Mesenchymal stem cell (in vitro differentiated cells and primary cell): ENCODE results near the gene APPL2.
A peak's percentile ranks its signal among the peaks of the same experiment; 100 is the strongest.

Experiments used
- DNase-seq: peaks from one replicate; pipeline ENCODE4 v3.0.0-alpha.2; 2013
- H2AFZ ChIP-seq: one replicate; pipeline ENCODE4 v1.6.1; 2013; ENCODE audit warnings: low read depth, mild to moderate bottlenecking, control low read depth, inconsistent platforms, low read length, moderate library complexity
- H2AK5ac ChIP-seq: 2 replicates; pipeline ENCODE4 v1.6.1; 2013; ENCODE audit warnings: low read length, moderate library complexity, mild to moderate bottlenecking, inconsistent platforms; ENCODE audit not compliant: severe bottlenecking
- H2BK120ac ChIP-seq: one replicate; pipeline ENCODE4 v1.6.1; 2013; ENCODE audit warnings: low read depth, mild to moderate bottlenecking, inconsistent platforms, low read length, moderate library complexity
- H2BK12ac ChIP-seq, 2 experiments: one replicate each; pipeline ENCODE4 v1.6.1; 2013; ENCODE audit warnings: inconsistent platforms in 2 of 2, low read length in 2 of 2, mild to moderate bottlenecking in 2 of 2, moderate library complexity in 2 of 2, control low read depth in 1 of 2
- H2BK15ac ChIP-seq: one replicate; pipeline ENCODE4 v1.6.1; 2013; ENCODE audit warnings: mild to moderate bottlenecking, low read depth, inconsistent platforms; ENCODE audit not compliant: poor library complexity, severe bottlenecking
- H2BK5ac ChIP-seq: 2 replicates; pipeline ENCODE4 v1.6.1; 2013; ENCODE audit warnings: low read depth, mild to moderate bottlenecking, low read length, control low read depth, inconsistent platforms; ENCODE audit not compliant: poor library complexity, severe bottlenecking
- H3K14ac ChIP-seq, 2 experiments: one replicate each; pipeline ENCODE4 v1.6.1; 2013; ENCODE audit warnings: inconsistent platforms in 2 of 2, low read length in 2 of 2, control low read depth in 1 of 2, mild to moderate bottlenecking in 1 of 2, moderate library complexity in 1 of 2
- H3K18ac ChIP-seq, 2 experiments: one replicate each; pipeline ENCODE4 v1.6.1; 2013; ENCODE audit warnings: inconsistent platforms in 2 of 2, low read length in 2 of 2, control low read depth in 1 of 2, low read depth in 1 of 2, mild to moderate bottlenecking in 1 of 2
- H3K23ac ChIP-seq, 2 experiments: one replicate each; pipeline ENCODE4 v1.6.1; 2013; ENCODE audit warnings: inconsistent platforms in 2 of 2, low read length in 2 of 2, mild to moderate bottlenecking in 2 of 2, moderate library complexity in 2 of 2, control low read depth in 1 of 2
- H3K27ac ChIP-seq: 2 replicates; pipeline ENCODE4 v1.5.1; 2013; ENCODE audit warnings: mild to moderate bottlenecking, moderate library complexity, low read length, control low read depth, inconsistent platforms; ENCODE audit not compliant: poor library complexity, severe bottlenecking
- H3K27me3 ChIP-seq, 2 experiments: 2 replicates each; pipeline versions ENCODE4 v1.6.1 to v1.7.0; 2013; ENCODE audit warnings: low read length in 2 of 2, mild to moderate bottlenecking in 2 of 2, moderate library complexity in 2 of 2, control low read depth in 1 of 2, inconsistent platforms in 1 of 2; ENCODE audit not compliant: control insufficient read depth in 1 of 2, insufficient read depth in 1 of 2
- H3K36me3 ChIP-seq, 2 experiments: 2 replicates each; pipeline versions ENCODE4 v1.6.1 to v1.7.0; 2013; ENCODE audit warnings: low read length in 2 of 2, control low read depth in 1 of 2, inconsistent platforms in 1 of 2, low read depth in 1 of 2, mild to moderate bottlenecking in 1 of 2; ENCODE audit not compliant: insufficient read depth in 2 of 2, control insufficient read depth in 1 of 2
- H3K4ac ChIP-seq, 2 experiments: one replicate each; pipeline ENCODE4 v1.6.1; 2013; ENCODE audit warnings: inconsistent platforms in 2 of 2, low read length in 2 of 2, mild to moderate bottlenecking in 2 of 2, moderate library complexity in 2 of 2, control low read depth in 1 of 2, low read depth in 1 of 2
- H3K4me1 ChIP-seq: 2 replicates; pipeline ENCODE4 v1.6.1; 2013; ENCODE audit warnings: low read depth, low read length, control low read depth; ENCODE audit not compliant: control insufficient read depth, insufficient read depth
- H3K4me2 ChIP-seq: 2 replicates; pipeline ENCODE4 v1.6.1; 2013; ENCODE audit warnings: low read length, mild to moderate bottlenecking, inconsistent platforms; ENCODE audit not compliant: poor library complexity, severe bottlenecking
- H3K4me3 ChIP-seq, 2 experiments: 2 replicates each; pipeline versions ENCODE4 v1.5.1 to v1.7.0; 2013; ENCODE audit warnings: low read length in 2 of 2, mild to moderate bottlenecking in 2 of 2, control low read depth in 1 of 2, low read depth in 1 of 2; ENCODE audit not compliant: insufficient read depth in 1 of 2
- H3K79me1 ChIP-seq: replicated peaks from 2 replicates; pipeline ENCODE4 v1.6.1; 2013; ENCODE audit warnings: mild to moderate bottlenecking, control low read depth, low read length, inconsistent platforms; ENCODE audit not compliant: poor library complexity, severe bottlenecking
- H3K9ac ChIP-seq: 2 replicates; pipeline ENCODE4 v1.7.0; 2013; ENCODE audit warnings: mild to moderate bottlenecking, low read length, moderate library complexity
- H3K9me3 ChIP-seq: 2 replicates; pipeline ENCODE4 v1.7.0; 2013; ENCODE audit warnings: mild to moderate bottlenecking, low read length; ENCODE audit not compliant: control insufficient read depth
- H4K8ac ChIP-seq: one replicate; pipeline ENCODE4 v1.6.1; 2013; ENCODE audit warnings: inconsistent platforms, mild to moderate bottlenecking, low read length, moderate library complexity
- H4K91ac ChIP-seq: one replicate; pipeline ENCODE4 v1.6.1; 2013; ENCODE audit warnings: mild to moderate bottlenecking, low read length, inconsistent platforms
- WGBS: methylation state at CpG from one replicate; pipeline ENCODE4 v1.1.7; 2013; ENCODE audit warnings: mixed read lengths; 5-methylcytosine and 5-hydroxymethylcytosine counted together

APPL2 gene

GRCh38 chr12:105198961-105199360 lies 37.0 kb downstream of the APPL2 start:
- no peak overlapping the region for H2BK15ac ChIP-seq
- H3K9me3 ChIP-seq, result no peaks in the 10 kb centered on the region
- no peak overlapping the region for H2AFZ ChIP-seq
- no peak overlapping the region for H4K8ac ChIP-seq
- H3K36me3 ChIP-seq, result peaks cover 65 to 92% of the 10 kb centered on the region in 2 experiments
- H3K23ac ChIP-seq, result no peak overlapping the region
- no peak overlapping the region for H3K4ac ChIP-seq
- no peak overlapping the region for H3K4me3 ChIP-seq
- DNase-seq, result no peak
- H3K4me1 ChIP-seq, result peaks cover 6% of the 10 kb centered on the region
- no peak overlapping the region for H2BK5ac ChIP-seq
- H4K91ac ChIP-seq, result no peak overlapping the region
- H3K79me1 ChIP-seq, result peaks cover 18% of the 10 kb centered on the region
- H3K4me2 ChIP-seq, result no peak overlapping the region
- no peak overlapping the region for H2BK12ac ChIP-seq
- no peaks in the 10 kb centered on the region for H3K27me3 ChIP-seq
- H2AK5ac ChIP-seq, result no peak overlapping the region
- WGBS, result 88% methylated on average over 5 of the region's 6 CpGs
- no peak overlapping the region for H3K14ac ChIP-seq
- H3K9ac ChIP-seq, result no peak overlapping the region
- H2BK120ac ChIP-seq, result no peak overlapping the region
- H3K18ac ChIP-seq, result no peak overlapping the region
- H3K27ac ChIP-seq, result no peak overlapping the region

DNA sequence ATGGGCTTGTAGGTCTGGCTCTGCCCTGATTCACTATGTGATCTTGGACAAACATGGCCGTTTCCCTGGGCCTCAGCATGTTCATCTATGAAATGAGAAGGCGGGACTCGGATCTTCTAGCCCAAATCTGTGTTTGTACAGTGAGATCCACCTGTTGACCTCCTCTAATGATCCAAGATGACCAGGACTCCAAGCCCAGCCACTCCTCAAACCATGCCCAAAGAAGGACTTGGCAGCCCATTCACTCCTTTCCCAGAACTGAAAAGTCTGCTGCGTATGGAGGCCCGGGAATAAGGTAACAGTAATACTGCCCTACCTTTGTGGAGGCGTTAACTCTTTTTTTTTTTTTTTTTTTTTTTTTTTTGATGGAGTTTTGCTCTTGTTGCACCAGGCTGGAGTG lies 39.9 kb downstream of the APPL2 start:
- H3K4ac ChIP-seq, result no peak overlapping the region
- no peak overlapping the region for H3K4me3 ChIP-seq
- no peaks in the 10 kb centered on the region for H3K27me3 ChIP-seq
- H3K4me1 ChIP-seq, result peaks cover 4% of the 10 kb centered on the region
- no peaks in the 10 kb centered on the region for H3K9me3 ChIP-seq
- H3K9ac ChIP-seq, result no peak overlapping the region
- no peak for DNase-seq
- peaks cover 61 to 93% of the 10 kb centered on the region in 2 experiments for H3K36me3 ChIP-seq
- no peak overlapping the region for H3K23ac ChIP-seq
- no peak overlapping the region for H2BK5ac ChIP-seq
- H2BK12ac ChIP-seq, result no peak overlapping the region
- no peak overlapping the region for H3K18ac ChIP-seq
- no peak overlapping the region for H4K91ac ChIP-seq
- no peak overlapping the region for H3K4me2 ChIP-seq
- 98% methylated on average over 5 of the region's 6 CpGs for WGBS
- no peak overlapping the region for H2BK15ac ChIP-seq
- no peak overlapping the region for H3K14ac ChIP-seq
- no peak overlapping the region for H3K27ac ChIP-seq
- no peak overlapping the region for H2BK120ac ChIP-seq
- H2AFZ ChIP-seq, result no peak overlapping the region
- no peak overlapping the region for H4K8ac ChIP-seq
- H2AK5ac ChIP-seq, result no peak overlapping the region
- peaks cover 18% of the 10 kb centered on the region for H3K79me1 ChIP-seq

DNA sequence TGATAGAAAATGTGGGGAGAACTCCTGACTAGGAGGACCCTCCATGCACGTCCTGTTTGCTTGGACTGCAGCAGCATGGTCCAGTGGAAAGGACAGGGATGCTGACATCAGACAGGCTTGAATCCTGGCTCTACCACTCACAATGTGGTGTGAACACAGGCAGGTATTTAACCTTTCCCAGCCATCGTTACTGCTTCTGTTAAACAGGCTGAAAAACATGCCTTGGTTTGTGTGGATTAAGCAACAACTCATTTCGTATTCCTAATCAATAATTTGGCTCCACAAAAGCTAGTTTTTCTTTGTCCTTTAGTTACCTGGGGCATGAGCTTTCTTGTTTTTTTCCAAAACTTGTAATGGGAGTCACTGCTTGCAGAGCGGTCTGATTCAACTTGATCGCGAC lies 41.0 kb downstream of the APPL2 start:
- over 99% methylated on average over 6 of the region's 6 CpGs for WGBS

GRCh38 chr12:105192624-105193225 lies 43.2 kb downstream of the APPL2 start:
- H2BK12ac ChIP-seq, result no peak overlapping the region
- no peak overlapping the region for H3K4me3 ChIP-seq
- H3K27ac ChIP-seq, result no peak overlapping the region
- peaks cover 2% of the 10 kb centered on the region for H3K4me1 ChIP-seq
- 100% methylated on average over 1 of the region's 1 CpG for WGBS
- no peak overlapping the region for H2BK5ac ChIP-seq
- H3K79me1 ChIP-seq, result peaks cover 12% of the 10 kb centered on the region
- H4K8ac ChIP-seq, result no peak overlapping the region
- H2BK15ac ChIP-seq, result no peak overlapping the region
- no peak overlapping the region for H4K91ac ChIP-seq
- no peak overlapping the region for H3K18ac ChIP-seq
- H3K9ac ChIP-seq, result no peak overlapping the region
- H2AK5ac ChIP-seq, result no peak overlapping the region
- no peak overlapping the region for H3K23ac ChIP-seq
- H3K9me3 ChIP-seq, result no peaks in the 10 kb centered on the region
- H2BK120ac ChIP-seq, result no peak overlapping the region
- no peaks in the 10 kb centered on the region for H3K27me3 ChIP-seq
- DNase-seq, result no peak
- H3K4ac ChIP-seq, result no peak overlapping the region
- no peak overlapping the region for H3K4me2 ChIP-seq
- no peak overlapping the region for H2AFZ ChIP-seq
- H3K36me3 ChIP-seq, result peaks cover 48 to 97% of the 10 kb centered on the region in 2 experiments
- H3K14ac ChIP-seq, result no peak overlapping the region

More for the DNA sequence above, 41.0 kb downstream of the APPL2 start:
- Histone ChIP-seq H3K9me3 (no peaks in the 10 kb centered on the region), H3K4me2 (no peak overlapping the region), H3K79me1 (peaks cover 15% of the 10 kb centered on the region), H3K23ac (no peak overlapping the region), H3K4ac (no peak overlapping the region), H3K36me3 (peaks cover 55 to 95% of the 10 kb centered on the region in 2 experiments), H3K4me3 (no peak overlapping the region), H2BK5ac (no peak overlapping the region), H2BK15ac (no peak overlapping the region), H3K14ac (no peak overlapping the region), H4K8ac (peak overlapping the region; percentile 3), H2AK5ac (no peak overlapping the region), H3K27me3 (no peaks in the 10 kb centered on the region), H2AFZ (no peak overlapping the region), H3K4me1 (peaks cover 4% of the 10 kb centered on the region), H2BK12ac (no peak overlapping the region), H2BK120ac (no peak overlapping the region), H3K27ac (no peak overlapping the region), H3K18ac (no peak overlapping the region), H4K91ac (no peak overlapping the region), H3K9ac (no peak overlapping the region)
- DNase-seq, result no peak
